Calu3 (cell line): ENCODE data around the gene ATP2C1. TPM values are rescaled to one million over a fixed set of nuclear protein-coding genes. Genes with fewer than 3 reads are reported as not detected.

Experiments used
- BruUV-seq: library from RNA; stranded (reverse); fragments of 400-500 nt; replicated peaks from 2 replicates; lab custom pipeline; 2021; lab: Mats Ljungman, UMichigan
- CTCF ChIA-PET: fragments of 300-600 bp; sonication (Branson Sonifier 250); formaldehyde crosslinking; loops from one replicate; lab custom pipeline; 2022; ENCODE audit warnings: antibody characterized with exemption; lab: Charles Lee
- DNase-seq: peaks from one replicate; pipeline ENCODE4 v3.0.0; 2022
- H3K27ac Mint-ChIP-seq: one replicate; pipeline ENCODE4 v1.8.0; 2022; ENCODE audit warnings: mixed read lengths; ENCODE audit not compliant: unreplicated experiment
- H3K27me3 Mint-ChIP-seq: one replicate; pipeline ENCODE4 v1.8.0; 2022; ENCODE audit warnings: mixed read lengths; ENCODE audit not compliant: unreplicated experiment
- H3K36me3 Mint-ChIP-seq: one replicate; pipeline ENCODE4 v1.8.0; 2022; ENCODE audit warnings: mild to moderate bottlenecking, moderate library complexity, mixed read lengths; ENCODE audit not compliant: insufficient read depth, unreplicated experiment
- H3K4me1 Mint-ChIP-seq: one replicate; pipeline ENCODE4 v1.8.0; 2022; ENCODE audit warnings: mild to moderate bottlenecking, low read depth, mixed read lengths; ENCODE audit not compliant: unreplicated experiment
- H3K4me3 Mint-ChIP-seq: one replicate; pipeline ENCODE4 v1.8.0; 2022; ENCODE audit warnings: mild to moderate bottlenecking, low read depth, moderate library complexity, mixed read lengths; ENCODE audit not compliant: unreplicated experiment
- H3K9me3 Mint-ChIP-seq: one replicate; pipeline ENCODE4 v1.8.0; 2022; ENCODE audit warnings: low read depth, mixed read lengths; ENCODE audit not compliant: unreplicated experiment
- intact Hi-C: fragments of 100-400 bp; cut with micrococcal nuclease; formaldehyde crosslinking; loops from one replicate; pipeline ENCODE4 v1.10.0; 2022; ENCODE audit not compliant: unreplicated experiment
- total RNA-seq: library from RNA; stranded (reverse); gene quantifications from 2 replicates; pipeline ENCODE4 v1.2.3, GENCODE V29; 2022
- TF ChIP-seq, protein P1 (sequence below): fragments of 200-600 bp; IDR thresholded peaks from one replicate; pipeline ENCODE4 v1.8.0; 2022; ENCODE audit warnings: antibody characterized with exemption; ENCODE audit not compliant: unreplicated experiment

The ATP2C1 gene
- total RNA-seq, 1 experiment from 2014 or later: 361 TPM

DNA sequence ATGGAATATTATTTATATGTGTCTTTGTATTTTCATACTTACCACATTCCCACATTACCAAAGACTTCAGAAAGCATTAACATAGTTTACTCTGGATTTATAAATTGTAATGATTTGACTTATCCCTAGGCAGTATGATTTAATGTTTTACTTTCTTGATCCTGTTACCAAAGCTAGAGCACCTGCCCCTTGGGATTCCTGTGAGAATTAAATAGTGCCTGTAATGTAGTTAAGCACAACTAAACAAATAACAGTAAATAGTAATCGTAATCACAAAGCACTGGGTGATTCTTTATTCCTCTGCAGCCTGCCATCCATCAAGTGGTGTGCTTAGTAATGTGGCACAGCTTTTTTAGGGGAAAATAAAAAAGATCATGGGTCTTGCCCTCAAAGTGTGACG lies 39.1 kb downstream of the ATP2C1 start:
- TF ChIP-seq, protein P1, sequence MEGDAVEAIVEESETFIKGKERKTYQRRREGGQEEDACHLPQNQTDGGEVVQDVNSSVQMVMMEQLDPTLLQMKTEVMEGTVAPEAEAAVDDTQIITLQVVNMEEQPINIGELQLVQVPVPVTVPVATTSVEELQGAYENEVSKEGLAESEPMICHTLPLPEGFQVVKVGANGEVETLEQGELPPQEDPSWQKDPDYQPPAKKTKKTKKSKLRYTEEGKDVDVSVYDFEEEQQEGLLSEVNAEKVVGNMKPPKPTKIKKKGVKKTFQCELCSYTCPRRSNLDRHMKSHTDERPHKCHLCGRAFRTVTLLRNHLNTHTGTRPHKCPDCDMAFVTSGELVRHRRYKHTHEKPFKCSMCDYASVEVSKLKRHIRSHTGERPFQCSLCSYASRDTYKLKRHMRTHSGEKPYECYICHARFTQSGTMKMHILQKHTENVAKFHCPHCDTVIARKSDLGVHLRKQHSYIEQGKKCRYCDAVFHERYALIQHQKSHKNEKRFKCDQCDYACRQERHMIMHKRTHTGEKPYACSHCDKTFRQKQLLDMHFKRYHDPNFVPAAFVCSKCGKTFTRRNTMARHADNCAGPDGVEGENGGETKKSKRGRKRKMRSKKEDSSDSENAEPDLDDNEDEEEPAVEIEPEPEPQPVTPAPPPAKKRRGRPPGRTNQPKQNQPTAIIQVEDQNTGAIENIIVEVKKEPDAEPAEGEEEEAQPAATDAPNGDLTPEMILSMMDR: no peak
- intact Hi-C loops: no loop called here
- CTCF ChIA-PET: no interaction called here
- Mint-ChIP-seq H3K9me3 (no peaks in the 10 kb centered on the region), H3K36me3 (peaks cover 36% of the 10 kb centered on the region), H3K4me1 (peaks cover 6% of the 10 kb centered on the region), H3K27me3 (no peaks in the 10 kb centered on the region), H3K27ac (no peak overlapping the region), H3K4me3 (no peak overlapping the region)
- no peak for DNase-seq
- BruUV-seq: TSS peak; percentile 4

DNA sequence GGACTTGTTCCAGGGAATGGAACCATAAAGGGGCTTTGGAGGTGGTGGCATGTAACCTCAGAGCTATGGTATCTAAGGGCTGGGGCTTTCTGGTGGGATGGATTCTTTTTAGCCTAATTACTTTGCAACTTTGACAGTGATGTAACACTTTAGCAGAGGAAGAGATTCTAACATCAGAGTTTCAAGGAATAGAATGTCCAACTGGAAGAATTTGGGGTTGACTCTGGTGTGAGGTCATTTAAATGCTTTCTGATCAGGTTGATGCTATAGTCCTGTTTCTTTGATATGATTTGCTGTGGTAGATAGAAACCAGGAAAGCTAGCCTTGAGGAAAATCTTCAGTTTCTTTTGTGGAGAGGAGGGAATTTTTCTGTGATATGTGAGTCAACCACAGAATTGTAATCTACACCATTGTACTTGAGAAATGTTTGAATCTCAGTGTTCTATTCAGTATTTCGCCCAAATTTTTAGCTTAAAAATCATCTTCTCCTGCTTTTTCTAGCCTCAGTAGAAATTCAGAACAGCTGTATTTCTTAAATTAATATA lies 40.0 kb downstream of the ATP2C1 start:
- Mint-ChIP-seq H3K27me3 (no peaks in the 10 kb centered on the region), H3K4me1 (no peaks in the 10 kb centered on the region), H3K36me3 (peaks cover 36% of the 10 kb centered on the region), H3K9me3 (no peaks in the 10 kb centered on the region), H3K4me3 (no peak overlapping the region), H3K27ac (peak overlapping the region; percentile 25)
- no peak for DNase-seq
- intact Hi-C loops: no loop called here
- BruUV-seq: no TSS peak
- CTCF ChIA-PET: no interaction called here
- TF ChIP-seq, protein P1: no peak

DNA sequence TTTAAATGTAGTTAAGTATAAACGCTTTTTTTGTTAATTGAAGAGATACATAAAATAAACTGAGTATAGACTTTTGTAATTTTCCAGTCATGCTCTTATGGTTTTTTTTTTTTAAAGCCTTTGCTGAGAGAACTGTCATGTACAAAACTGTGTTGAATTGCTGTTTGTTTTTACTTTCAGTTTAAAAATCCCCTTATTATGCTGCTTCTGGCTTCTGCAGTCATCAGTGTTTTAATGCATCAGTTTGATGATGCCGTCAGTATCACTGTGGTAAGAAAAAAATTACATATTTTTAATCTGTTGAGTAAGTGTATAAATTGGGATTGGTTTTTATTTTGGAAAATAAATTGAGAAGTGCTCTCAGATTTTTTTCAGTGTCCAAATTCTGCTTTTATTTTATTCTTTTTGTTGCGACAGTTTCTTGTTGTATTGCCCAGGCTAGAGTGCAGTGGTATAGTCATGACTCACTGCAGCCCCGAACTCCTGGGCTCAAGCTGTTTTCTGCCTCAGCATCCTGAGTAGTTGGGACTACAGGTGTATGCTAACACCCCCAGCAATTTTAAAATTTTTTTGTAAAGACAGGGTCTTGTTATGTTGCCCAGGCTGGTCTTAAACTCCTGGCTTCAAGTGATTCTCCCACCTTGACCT lies 40.7 kb downstream of the ATP2C1 start:
- no TSS peak for BruUV-seq
- Mint-ChIP-seq H3K4me1 (no peaks in the 10 kb centered on the region), H3K4me3 (no peak overlapping the region), H3K27me3 (no peaks in the 10 kb centered on the region), H3K36me3 (peaks cover 36% of the 10 kb centered on the region), H3K9me3 (no peaks in the 10 kb centered on the region), H3K27ac (no peak overlapping the region)
- CTCF ChIA-PET: no interaction called here
- TF ChIP-seq, protein P1: no peak
- DNase-seq: no peak
- intact Hi-C loops: loop anchor here (5.0 kb wide), 1 partner anchor 32 kb away; no protein-coding TSS in a partner anchor

DNA sequence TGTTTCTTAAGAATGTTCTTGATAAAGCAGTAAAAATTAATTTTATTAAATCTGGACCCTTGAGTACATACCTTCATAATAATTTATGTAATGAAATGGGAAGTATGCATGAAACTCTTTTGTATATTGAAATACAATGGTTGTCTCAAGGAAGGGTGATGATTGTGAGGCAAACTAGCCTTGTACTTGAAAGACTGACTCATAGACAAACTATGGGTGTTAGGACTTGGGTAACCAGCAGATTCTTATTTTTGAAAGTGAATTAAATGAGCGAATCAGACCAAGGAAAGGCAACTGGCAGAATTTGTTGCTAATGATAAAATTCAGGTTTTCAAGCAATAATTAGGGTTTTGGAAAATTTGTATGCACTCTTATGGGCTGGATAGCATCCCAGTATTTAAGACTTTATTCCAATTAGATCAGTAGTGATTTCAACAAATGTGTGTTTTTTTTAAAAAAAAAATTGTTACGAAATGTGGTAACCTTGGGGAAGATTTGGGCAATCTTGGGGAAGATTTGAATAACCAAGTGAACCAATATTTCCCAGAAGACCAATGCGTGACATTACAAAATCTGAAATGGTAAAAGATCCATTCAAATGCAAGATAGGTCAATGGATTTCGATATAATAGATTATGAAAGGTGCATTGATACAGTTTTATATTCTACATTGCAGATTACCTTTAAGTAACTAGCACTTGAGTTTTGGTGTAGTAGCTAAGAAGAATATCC lies 42.0 kb downstream of the ATP2C1 start:
- H3K36me3 Mint-ChIP-seq: peaks cover 34% of the 10 kb centered on the region
- no peaks in the 10 kb centered on the region for H3K27me3 Mint-ChIP-seq
- no peak for DNase-seq
- H3K4me3 Mint-ChIP-seq: no peak overlapping the region
- BruUV-seq: no TSS peak
- H3K9me3 Mint-ChIP-seq: no peaks in the 10 kb centered on the region
- intact Hi-C loops: loop anchor here (5.0 kb wide), 1 partner anchor 34 kb away; no protein-coding TSS in a partner anchor
- CTCF ChIA-PET: no interaction called here
- TF ChIP-seq, protein P1: no peak
- H3K27ac Mint-ChIP-seq: no peak overlapping the region
- no peaks in the 10 kb centered on the region for H3K4me1 Mint-ChIP-seq
